ENCODE measurements around the gene B3GAT1. TPM values are rescaled to one million over a fixed set of nuclear protein-coding genes. Genes with fewer than 3 reads are reported as not detected.

Gene B3GAT1
- total RNA-seq, 1 donor from 2014 or later: not detected

- no peak for DNase-seq (ENCODE audit: low read depth, low spot score)
Measured at GRCh38 chr11:134374171-134374570, 37.9 kb downstream of the B3GAT1 start.

GRCh38 chr11:134373591-134374052 is 38.4 kb downstream of the B3GAT1 start:
- DNase-seq (ENCODE audit: low read depth, low spot score): no peak

GRCh38 chr11:134372961-134373360 is 39.1 kb downstream of the B3GAT1 start:
- DNase-seq (ENCODE audit: low read depth, low spot score): no peak

GRCh38 chr11:134372536-134372935 is 39.5 kb downstream of the B3GAT1 start:
- DNase-seq (ENCODE audit: low read depth, low spot score): no peak

GRCh38 chr11:134371436-134372185 is 40.4 kb downstream of the B3GAT1 start:
- DNase-seq (ENCODE audit: low read depth, low spot score): no peak

GRCh38 chr11:134370526-134371435 is 41.3 kb downstream of the B3GAT1 start:
- no peak for DNase-seq (ENCODE audit: low read depth, low spot score)

- no peak for DNase-seq (ENCODE audit: low read depth, low spot score)
Measured at GRCh38 chr11:134369656-134370525, 42.2 kb downstream of the B3GAT1 start.

GRCh38 chr11:134367781-134368180 is 44.3 kb downstream of the B3GAT1 start:
- no peak for DNase-seq (ENCODE audit: low read depth, low spot score)

GRCh38 chr11:134366254-134366653 is 45.8 kb downstream of the B3GAT1 start:
- no peak for DNase-seq (ENCODE audit: low read depth, low spot score)

GRCh38 chr11:134365011-134365925 is 46.8 kb downstream of the B3GAT1 start:
- DNase-seq (ENCODE audit: low read depth, low spot score): no peak

- no peak for DNase-seq (ENCODE audit: low read depth, low spot score)
Measured at GRCh38 chr11:134364261-134364660, 47.8 kb downstream of the B3GAT1 start.

- no peak for DNase-seq (ENCODE audit: low read depth, low spot score)
Measured at GRCh38 chr11:134363592-134363991, 48.5 kb downstream of the B3GAT1 start.

GRCh38 chr11:134363161-134363560 is 48.9 kb downstream of the B3GAT1 start:
- DNase-seq (ENCODE audit: low read depth, low spot score): no peak

GRCh38 chr11:134362192-134362901 is 49.7 kb downstream of the B3GAT1 start:
- DNase-seq (ENCODE audit: low read depth, low spot score): no peak

- no peak for DNase-seq (ENCODE audit: low read depth, low spot score)
Measured at GRCh38 chr11:134361661-134362060, 50.4 kb downstream of the B3GAT1 start.

GRCh38 chr11:134360050-134360835 is 51.8 kb downstream of the B3GAT1 start:
- DNase-seq (ENCODE audit: low read depth, low spot score): peak; percentile 32

GRCh38 chr11:134359646-134360045 is 52.4 kb downstream of the B3GAT1 start:
- DNase-seq (ENCODE audit: low read depth, low spot score): no peak

GRCh38 chr11:134358856-134359490 is 53.1 kb downstream of the B3GAT1 start:
- DNase-seq (ENCODE audit: low read depth, low spot score): no peak
